Adrenal gland (tissue), 12 donors: ENCODE results near the gene ITGB3. TPM values are rescaled to one million over a fixed set of nuclear protein-coding genes. Genes with fewer than 3 reads are reported as not detected.

Source experiments
- DNase-seq, 7 donors: peaks; one replicate each; pipeline ENCODE4 v3.0.0-alpha.2; 2019 to 2020
- H3K27ac ChIP-seq, 5 donors: fragments of 200-600 bp; sonication (generic) in 4 of 5; 1 replicate in 3 of 5; 2 replicates in 2 of 5; pipeline versions ENCODE4 v1.5.1 to v1.8.0; 2016 to 2020; ENCODE audit warnings: mild to moderate bottlenecking in 1 of 5
- H3K27me3 ChIP-seq: fragments of 200-600 bp; 2 replicates; pipeline ENCODE4 v1.8.0; 2021
- H3K36me3 ChIP-seq, 2 donors: fragments of 200-600 bp; replicated peaks in 1 of 2; 1 replicate in 1 of 2; 2 replicates in 1 of 2; pipeline versions ENCODE4 v1.5.1 to v1.8.0; 2018 to 2022
- H3K4me1 ChIP-seq, 2 donors: fragments of 200-600 bp; replicated peaks in 1 of 2; 1 replicate in 1 of 2; 2 replicates in 1 of 2; pipeline versions ENCODE4 v1.5.1 to v1.8.0; 2018 to 2021
- H3K4me3 ChIP-seq, 4 donors: fragments of 200-600 bp; sonication (generic) in 3 of 4; one replicate each; pipeline ENCODE4 v1.5.1; 2016 to 2018
- H3K9me3 ChIP-seq, 3 donors: fragments of 200-600 bp; sonication (generic) in 1 of 3; replicated peaks in 1 of 3; 1 replicate in 2 of 3; 2 replicates in 1 of 3; pipeline versions ENCODE4 v1.5.1 to v1.8.0; 2016 to 2021
- POLR2A ChIP-seq, 2 donors: fragments of 450-650 bp; IDR thresholded peaks; one replicate each; pipeline ENCODE4 v1.6.1; 2017; ENCODE audit warnings: antibody characterized with exemption in 2 of 2, mild to moderate bottlenecking in 2 of 2, moderate library complexity in 1 of 2
- WGBS, 4 donors: extraction: QIAGEN DNeasy Blood & Tissue Kit in 2 of 4; methylation state at CpG; one replicate each; pipeline versions ENCODE4 v1.1.5 to v1.1.7; 2013 to 2017; 5-methylcytosine and 5-hydroxymethylcytosine counted together
- intact Hi-C, 2 donors: fragments of 100-400 bp; cut with DNase I; formaldehyde crosslinking; loops; one replicate each; pipeline versions ENCODE4 v1.14.1 to v1.15.0; 2022 to 2023
- polyA plus RNA-seq, 3 donors: library from polyadenylated mRNA; stranded (reverse); fragments of 200-250 nt in 2 of 3; fragments of 350-450 nt in 1 of 3; fragmentation: Illumina TruSeq in 1 of 3; extraction: RNeasy Lipid Tissue Mini Kit (QIAGEN cat#74804) in 1 of 3; gene quantifications; one replicate each; pipeline ENCODE4 v1.2.3, GENCODE V29; 2013 to 2014
- total RNA-seq, 9 donors: library from RNA; depleted of rRNA in 4 of 9; stranded (reverse); fragments of >200 nt in 4 of 9; fragments of 120-200 nt in 1 of 9; fragmentation: NEBNext Ultra II Directional in 1 of 9; extraction: Animal tissue kit (Norgen Biotek cat#: 25700) in 1 of 9; gene quantifications; one replicate each; pipeline versions ENCODE4 v1.1.0 to v1.2.4, GENCODE V29; 2013 to 2023
- TF ChIP-seq, protein P1 (sequence below), 6 experiments: fragments of 450-650 bp in 4 of 6; fragments of 200-600 bp in 2 of 6; sonication (generic) in 1 of 6; IDR thresholded peaks; 1 replicate in 5 of 6; 2 replicates in 1 of 6; pipeline versions ENCODE4 v1.5.1 to v1.8.0; 2016 to 2021; ENCODE audit warnings: antibody characterized with exemption in 6 of 6, mild to moderate bottlenecking in 2 of 6, moderate library complexity in 1 of 6
- donor health status: healthy with polysubstance abuse.
- donor health status: Bipolar disorder and iron deficiency.
- donor health status: DM: yes; HTN: yes; CAD: no.
- donor health status: DM: no; HTN: no; CAD: no.
- donor health status: DM: no; HTN: no; CAD: no.
- donor health status: DM: yes; HTN: yes; CAD: no.

ITGB3 gene
- total and polyA plus RNA-seq, 12 donors: 0.12 to 3.7 (median 1.5) TPM

DNA sequence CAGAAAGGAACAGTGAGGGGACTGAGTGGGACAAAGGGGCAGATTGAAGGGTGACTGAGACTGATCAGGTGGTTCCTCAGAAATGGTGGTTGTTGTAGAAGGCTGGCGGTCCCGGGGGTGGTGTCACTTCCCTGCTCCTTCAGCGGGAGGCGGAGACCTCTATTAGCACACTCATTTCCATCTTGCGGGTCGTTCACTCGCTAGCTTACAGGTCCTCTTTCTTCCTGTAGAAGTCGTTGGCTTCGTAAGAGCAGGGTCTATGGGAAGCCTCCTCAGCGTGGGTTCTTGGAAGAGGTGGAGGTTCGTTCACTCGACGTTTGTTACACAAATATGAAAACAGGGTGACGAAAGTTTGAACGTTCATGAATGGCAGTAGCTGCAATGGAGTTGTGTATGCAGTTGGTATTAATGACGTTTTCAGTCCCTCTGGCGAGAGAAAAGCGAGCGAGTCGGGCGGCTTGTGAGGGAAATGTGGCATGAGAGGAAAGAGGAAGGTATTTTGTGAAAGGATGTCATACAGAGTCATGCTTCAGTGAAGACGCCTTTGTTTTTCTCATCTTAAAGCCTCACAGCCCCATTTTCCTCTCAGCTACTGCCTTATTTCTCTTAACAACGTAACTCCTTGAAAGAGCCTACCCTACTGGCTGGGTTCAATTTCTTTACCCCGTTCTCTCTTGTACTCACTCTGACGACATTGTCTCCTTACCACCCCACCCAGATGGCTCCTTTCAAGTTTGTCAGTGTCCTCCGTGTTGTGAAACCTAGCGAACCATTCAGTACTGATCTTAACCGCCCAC lies 70.8 kb downstream of the ITGB3 start:
- H3K36me3 ChIP-seq: no peaks in the 10 kb centered on the region
- 14 to 32% (median 24%) methylated on average over 27 to 28 of the region's 28 CpGs for WGBS, 4 donors
- H3K27me3 ChIP-seq: no peaks in the 10 kb centered on the region
- intact Hi-C loops: no loop called here
- TF ChIP-seq, protein P1, sequence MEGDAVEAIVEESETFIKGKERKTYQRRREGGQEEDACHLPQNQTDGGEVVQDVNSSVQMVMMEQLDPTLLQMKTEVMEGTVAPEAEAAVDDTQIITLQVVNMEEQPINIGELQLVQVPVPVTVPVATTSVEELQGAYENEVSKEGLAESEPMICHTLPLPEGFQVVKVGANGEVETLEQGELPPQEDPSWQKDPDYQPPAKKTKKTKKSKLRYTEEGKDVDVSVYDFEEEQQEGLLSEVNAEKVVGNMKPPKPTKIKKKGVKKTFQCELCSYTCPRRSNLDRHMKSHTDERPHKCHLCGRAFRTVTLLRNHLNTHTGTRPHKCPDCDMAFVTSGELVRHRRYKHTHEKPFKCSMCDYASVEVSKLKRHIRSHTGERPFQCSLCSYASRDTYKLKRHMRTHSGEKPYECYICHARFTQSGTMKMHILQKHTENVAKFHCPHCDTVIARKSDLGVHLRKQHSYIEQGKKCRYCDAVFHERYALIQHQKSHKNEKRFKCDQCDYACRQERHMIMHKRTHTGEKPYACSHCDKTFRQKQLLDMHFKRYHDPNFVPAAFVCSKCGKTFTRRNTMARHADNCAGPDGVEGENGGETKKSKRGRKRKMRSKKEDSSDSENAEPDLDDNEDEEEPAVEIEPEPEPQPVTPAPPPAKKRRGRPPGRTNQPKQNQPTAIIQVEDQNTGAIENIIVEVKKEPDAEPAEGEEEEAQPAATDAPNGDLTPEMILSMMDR (IDR thresholded peaks at IDR 0.05): no peak
- peak in 1 of 2 donors; percentile 3 for TF ChIP-seq POLR2A (IDR thresholded peaks at IDR 0.05)
- peak overlapping the region; percentile 16 to 96 (median 86) for H3K27ac ChIP-seq
- DNase-seq: peak; percentile 38 to 78 (median 65)
- H3K4me1 ChIP-seq: peaks cover 0 to 4% of the 10 kb centered on the region in 2 donors
- H3K4me3 ChIP-seq: peak overlapping the region; percentile 24 to 70 (median 46)
- H3K9me3 ChIP-seq: no peaks in the 10 kb centered on the region

DNA sequence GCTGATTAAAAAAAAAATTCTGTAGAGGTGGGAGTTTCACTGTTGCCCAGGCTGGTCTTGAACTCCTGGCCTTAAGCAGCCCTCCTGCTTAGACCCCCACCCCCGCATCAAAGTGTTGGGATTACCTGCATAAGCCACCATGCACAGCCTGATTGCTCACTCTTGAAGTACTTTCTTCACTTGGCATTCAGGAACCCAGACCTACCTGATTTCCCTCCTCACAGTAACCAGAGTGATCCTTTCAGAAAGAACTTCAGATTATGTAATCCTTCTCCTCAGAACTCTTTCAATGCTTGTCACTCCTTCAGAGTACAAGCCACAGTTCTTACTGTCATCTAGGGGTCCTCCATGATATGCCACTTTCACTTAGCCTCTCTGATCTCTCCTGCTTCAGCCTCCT lies 71.5 kb downstream of the ITGB3 start:
- Histone ChIP-seq H3K4me3 (no peak overlapping the region), H3K27ac (no peak overlapping the region), H3K4me1 (peaks cover 0 to 4% of the 10 kb centered on the region in 2 donors), H3K9me3 (no peaks in the 10 kb centered on the region), H3K27me3 (no peaks in the 10 kb centered on the region), H3K36me3 (no peaks in the 10 kb centered on the region)
- intact Hi-C loops: no loop called here
- TF ChIP-seq POLR2A (IDR thresholded peaks at IDR 0.05): no peak
- TF ChIP-seq, protein P1 (IDR thresholded peaks at IDR 0.05): no peak
- DNase-seq: no peak
- 89 to 100% (median 100%) methylated on average over 1 of the region's 1 CpG; no CpG with 5 or more reads in 1 of the 4 donors for WGBS, 4 donors

DNA sequence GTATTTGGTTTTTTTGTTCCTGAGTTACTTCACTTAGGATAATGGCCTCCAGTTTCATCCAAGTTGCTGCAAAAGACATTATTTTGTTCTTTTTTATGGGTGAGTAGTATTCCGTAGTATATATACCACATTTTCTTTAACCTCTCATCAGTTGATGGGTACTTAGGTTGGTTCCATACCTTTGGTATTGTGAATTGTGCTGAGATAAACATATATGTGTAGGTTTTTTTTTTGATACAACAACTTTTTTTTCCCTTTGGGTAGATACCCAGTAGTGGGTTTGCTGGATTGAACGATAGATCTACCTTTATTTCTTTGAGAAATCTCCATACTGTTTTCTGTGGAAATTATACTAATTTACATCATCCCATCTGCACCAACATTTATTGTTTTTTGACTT lies 76.9 kb downstream of the ITGB3 start:
- H3K36me3 ChIP-seq: no peaks in the 10 kb centered on the region
- no peak overlapping the region for H3K27ac ChIP-seq
- no peaks in the 10 kb centered on the region for H3K9me3 ChIP-seq
- no peak for DNase-seq
- TF ChIP-seq, protein P1 (IDR thresholded peaks at IDR 0.05): no peak
- TF ChIP-seq POLR2A (IDR thresholded peaks at IDR 0.05): no peak
- intact Hi-C loops: no loop called here
- H3K4me3 ChIP-seq: no peak overlapping the region
- 95 to 99% (median 97%) methylated on average over 2 of the region's 2 CpGs for WGBS, 4 donors
- no peaks in the 10 kb centered on the region for H3K27me3 ChIP-seq
- H3K4me1 ChIP-seq: no peaks in the 10 kb centered on the region

DNA sequence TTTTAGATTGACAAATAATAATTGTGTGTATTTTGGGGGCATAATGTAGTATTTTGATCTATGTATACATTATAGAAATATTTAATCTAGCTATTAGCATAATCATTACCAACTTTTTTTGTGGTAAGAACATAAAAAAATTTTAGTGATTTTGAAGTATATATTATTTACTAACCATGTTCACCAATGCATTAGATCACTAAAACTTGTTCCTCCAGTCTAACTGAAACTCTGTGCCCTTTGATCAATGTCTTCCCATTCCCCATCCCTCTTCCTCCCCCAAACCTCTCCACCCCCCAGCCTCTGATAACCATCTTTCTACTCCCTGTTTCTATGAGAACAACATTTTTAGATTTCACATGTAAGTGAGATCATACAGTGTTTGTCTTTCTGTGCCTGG lies 78.7 kb downstream of the ITGB3 start:
- Histone ChIP-seq H3K27ac (no peak overlapping the region), H3K36me3 (no peaks in the 10 kb centered on the region)

More for the DNA sequence above, 78.7 kb downstream of the ITGB3 start:
- intact Hi-C loops: no loop called here
- no peak for DNase-seq
- Histone ChIP-seq H3K4me1 (no peaks in the 10 kb centered on the region), H3K9me3 (no peaks in the 10 kb centered on the region), H3K4me3 (no peak overlapping the region), H3K27me3 (no peaks in the 10 kb centered on the region)
- TF ChIP-seq, protein P1 (IDR thresholded peaks at IDR 0.05): no peak
- no peak for TF ChIP-seq POLR2A (IDR thresholded peaks at IDR 0.05)
